Measurements from ENCODE around the gene TNFRSF21.

DNA sequence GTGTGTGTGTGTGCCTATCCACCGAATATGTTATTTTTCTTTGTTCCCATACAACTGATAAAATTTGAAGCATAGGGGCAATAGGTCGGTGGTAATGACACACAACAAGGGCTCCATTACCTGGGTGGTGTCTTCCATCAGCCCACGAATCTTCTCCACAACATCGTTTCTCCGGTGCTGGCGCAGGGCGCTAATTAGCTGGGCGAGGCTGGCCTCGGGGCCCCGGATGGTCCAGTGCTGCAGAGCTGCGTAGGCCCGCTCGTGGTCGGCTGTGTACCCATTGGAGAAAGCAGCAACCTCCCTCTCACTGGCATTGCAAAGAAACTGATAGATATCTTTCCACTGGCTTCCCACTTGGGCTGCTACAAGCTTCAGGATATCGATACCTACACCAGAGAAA, 56.6 kb downstream of the TNFRSF21 start:
- no peak for TF ChIP-seq TAF1 (IDR thresholded peaks at IDR 0.05; ENCODE audit: low read depth)
- TF ChIP-seq, protein P1, sequence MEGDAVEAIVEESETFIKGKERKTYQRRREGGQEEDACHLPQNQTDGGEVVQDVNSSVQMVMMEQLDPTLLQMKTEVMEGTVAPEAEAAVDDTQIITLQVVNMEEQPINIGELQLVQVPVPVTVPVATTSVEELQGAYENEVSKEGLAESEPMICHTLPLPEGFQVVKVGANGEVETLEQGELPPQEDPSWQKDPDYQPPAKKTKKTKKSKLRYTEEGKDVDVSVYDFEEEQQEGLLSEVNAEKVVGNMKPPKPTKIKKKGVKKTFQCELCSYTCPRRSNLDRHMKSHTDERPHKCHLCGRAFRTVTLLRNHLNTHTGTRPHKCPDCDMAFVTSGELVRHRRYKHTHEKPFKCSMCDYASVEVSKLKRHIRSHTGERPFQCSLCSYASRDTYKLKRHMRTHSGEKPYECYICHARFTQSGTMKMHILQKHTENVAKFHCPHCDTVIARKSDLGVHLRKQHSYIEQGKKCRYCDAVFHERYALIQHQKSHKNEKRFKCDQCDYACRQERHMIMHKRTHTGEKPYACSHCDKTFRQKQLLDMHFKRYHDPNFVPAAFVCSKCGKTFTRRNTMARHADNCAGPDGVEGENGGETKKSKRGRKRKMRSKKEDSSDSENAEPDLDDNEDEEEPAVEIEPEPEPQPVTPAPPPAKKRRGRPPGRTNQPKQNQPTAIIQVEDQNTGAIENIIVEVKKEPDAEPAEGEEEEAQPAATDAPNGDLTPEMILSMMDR (IDR thresholded peaks at IDR 0.05; ENCODE audit: poor library complexity, severe bottlenecking): no peak
- TF ChIP-seq EP300 (conservative IDR thresholded peaks at IDR 0.05; ENCODE audit: poor library complexity, severe bottlenecking): no peak
- no peak for TF ChIP-seq POLR2AphosphoS5 (IDR thresholded peaks at IDR 0.05)
- TF ChIP-seq EZH2 (IDR thresholded peaks at IDR 0.05; ENCODE audit: borderline replicate concordance, insufficient read depth, low read length, poor library complexity, severe bottlenecking): no peak
- TF ChIP-seq RAD21 (conservative IDR thresholded peaks at IDR 0.05): no peak

All from neural cell (in vitro differentiated cells).